ENCODE data around the gene ROR1.

The ROR1 gene

DNA sequence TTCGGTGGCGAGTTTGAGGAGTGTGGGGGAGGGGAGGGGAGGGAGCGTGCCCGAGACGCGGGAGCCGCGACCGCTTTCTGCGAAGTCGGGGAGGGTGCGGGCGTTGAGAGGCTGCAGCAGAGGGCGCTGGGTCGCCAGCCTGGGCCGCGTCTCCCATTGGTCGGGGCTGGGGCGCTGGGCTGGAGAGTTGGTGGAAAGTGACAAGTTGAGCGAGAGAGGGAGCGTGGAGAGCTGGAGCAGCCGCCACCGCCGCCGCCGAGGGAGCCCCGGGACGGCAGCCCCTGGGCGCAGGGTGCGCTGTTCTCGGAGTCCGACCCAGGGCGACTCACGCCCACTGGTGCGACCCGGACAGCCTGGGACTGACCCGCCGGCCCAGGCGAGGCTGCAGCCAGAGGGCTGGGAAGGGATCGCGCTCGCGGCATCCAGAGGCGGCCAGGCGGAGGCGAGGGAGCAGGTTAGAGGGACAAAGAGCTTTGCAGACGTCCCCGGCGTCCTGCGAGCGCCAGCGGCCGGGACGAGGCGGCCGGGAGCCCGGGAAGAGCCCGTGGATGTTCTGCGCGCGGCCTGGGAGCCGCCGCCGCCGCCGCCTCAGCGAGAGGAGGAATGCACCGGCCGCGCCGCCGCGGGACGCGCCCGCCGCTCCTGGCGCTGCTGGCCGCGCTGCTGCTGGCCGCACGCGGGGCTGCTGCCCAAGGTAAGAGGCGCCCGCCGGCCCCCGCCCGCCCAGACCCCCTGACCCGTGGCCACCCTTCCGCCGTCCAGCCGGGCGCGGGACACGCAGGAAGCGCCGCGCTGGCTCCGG lies at the start of gene ROR1:
Gene ROR1, plus strand, starts transcription at position 203 of the 802 bp plus-strand sequence.
- DNase-seq = peak; percentile 37

GRCh38 chr1:63724375-63724899 lies 49.4 kb upstream of the ROR1 start:
- DNase-seq = no peak

DNA sequence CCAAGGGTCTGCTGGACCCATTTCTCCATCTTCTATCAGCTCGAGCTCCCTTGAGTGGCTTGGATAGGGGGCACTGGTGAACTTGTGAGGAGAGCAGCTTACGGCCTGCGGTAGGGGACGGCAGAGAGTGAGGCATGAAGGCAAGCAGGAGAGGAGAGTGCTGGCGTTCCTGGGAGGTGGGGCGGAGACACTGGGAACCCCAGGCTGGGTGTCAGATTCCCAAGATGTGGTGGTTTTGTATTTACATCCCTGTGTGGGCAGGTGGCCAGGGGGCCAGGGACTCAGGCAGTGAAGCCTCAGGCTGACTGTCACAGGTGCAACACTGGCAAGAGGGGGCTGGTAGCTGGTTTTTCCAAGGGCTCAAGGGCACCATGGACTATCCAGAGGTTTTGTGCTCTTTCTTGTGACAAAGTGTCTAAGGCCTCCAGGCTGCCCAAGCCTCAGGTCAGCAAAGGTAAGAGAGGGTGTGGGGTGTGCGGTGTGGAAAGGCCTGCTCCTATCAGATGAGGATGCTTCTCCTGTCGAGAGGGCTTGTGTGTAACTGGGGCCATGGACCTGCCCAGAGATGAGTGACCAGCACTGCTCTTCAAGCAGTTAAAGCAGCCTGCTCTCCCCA lies 45.1 kb upstream of the ROR1 start:
- no peak for DNase-seq

DNA sequence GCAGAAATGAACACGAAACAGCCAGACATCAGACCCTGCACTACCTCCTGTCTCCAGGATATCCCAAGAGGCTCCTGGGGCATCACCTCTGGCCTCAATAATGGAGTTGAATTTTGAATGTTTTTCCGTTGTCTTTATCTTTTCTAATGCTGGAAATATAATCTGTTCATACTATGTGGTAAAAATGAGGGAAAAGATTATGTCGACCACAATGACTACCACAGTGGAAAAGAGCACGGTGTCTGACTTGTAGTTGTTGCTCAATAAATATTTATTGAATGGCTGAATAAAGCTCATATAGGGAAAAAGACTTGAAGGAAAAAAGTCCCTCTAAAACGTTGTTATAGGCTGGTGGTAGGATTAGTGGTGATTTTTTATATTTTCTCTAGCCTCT lies 44.6 kb upstream of the ROR1 start:
- no peak for DNase-seq

DNA sequence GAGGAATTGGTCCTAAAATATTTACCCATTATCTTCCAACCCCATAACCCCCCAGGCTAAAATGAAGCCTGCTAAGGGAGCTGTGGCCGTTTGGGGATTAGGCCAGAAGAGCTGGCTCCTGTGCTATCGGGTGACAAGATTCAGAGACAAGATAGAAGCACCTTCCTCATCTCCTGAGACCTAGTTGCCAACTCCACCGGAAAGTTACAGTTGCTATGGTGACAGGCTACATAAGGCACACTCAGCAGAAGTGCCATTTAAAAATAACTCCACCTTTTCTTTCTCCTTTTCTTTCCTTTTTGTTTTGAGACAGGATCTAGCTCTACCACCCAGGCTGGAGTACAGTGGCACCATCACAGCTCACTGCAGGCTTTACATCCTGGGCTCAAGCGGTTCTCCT lies 43.6 kb upstream of the ROR1 start:
- DNase-seq = no peak

DNA sequence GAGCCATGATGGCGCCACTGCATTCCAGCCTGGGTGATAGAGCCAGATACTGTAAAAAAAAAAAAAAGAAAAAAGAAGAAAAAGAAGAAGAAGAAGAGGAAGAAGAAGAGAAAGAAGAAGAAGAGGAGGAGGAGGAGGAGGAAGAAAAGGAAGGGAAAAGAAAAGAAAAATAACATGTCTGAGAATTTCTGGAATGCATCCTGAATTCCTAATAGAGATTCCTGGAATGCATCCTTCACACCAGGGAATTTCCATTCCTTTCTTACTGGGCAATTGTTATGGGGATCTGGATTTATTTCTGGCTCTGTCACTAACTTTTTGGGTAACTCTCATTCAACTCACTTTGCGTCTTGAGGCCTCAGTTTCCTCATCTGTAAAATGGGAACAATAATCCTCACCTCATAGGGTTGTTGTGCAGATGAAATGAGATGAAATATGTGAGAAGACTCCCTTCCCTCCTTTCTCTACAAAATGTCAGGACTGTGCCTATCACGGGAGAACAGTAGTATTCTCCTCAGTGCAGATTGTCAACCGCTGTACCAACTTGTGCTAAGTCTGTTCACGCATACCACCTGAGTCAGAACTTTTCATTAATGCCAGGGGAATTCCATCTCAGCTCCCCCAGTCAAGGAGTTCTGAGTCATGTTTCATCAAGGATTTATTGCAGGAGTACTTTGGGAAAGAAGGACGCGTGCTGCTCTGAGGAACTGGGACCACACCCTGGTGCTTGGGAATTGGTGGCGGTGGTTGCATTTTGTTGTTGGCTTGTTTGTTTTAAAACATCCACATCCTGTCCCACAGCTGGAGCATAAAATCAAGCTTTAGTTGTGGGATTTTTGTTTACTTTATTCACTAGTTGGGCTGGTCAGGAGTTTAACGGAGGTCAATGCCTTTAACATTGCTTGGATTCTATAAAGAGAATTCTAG lies 42.4 kb upstream of the ROR1 start:
- no peak for DNase-seq

DNA sequence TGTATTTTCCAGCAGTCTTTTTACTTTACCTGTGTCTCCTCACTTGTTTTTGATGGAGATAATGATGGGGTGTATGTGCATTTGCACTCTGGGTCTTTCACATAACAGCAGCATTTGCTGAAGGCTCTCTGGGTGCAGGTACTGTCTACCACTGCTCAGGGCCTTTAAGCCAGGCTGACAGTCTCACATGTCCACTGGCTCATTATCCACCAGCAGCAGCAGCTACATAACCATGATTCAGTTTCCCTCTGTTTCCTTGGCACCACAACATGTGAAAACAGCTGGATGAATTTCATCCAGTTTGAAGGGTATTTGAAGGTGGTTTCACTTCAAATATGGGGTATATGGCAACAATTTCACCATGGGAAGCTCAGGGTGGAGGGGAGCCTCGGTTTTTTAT lies 41.2 kb upstream of the ROR1 start:
- DNase-seq = no peak

DNA sequence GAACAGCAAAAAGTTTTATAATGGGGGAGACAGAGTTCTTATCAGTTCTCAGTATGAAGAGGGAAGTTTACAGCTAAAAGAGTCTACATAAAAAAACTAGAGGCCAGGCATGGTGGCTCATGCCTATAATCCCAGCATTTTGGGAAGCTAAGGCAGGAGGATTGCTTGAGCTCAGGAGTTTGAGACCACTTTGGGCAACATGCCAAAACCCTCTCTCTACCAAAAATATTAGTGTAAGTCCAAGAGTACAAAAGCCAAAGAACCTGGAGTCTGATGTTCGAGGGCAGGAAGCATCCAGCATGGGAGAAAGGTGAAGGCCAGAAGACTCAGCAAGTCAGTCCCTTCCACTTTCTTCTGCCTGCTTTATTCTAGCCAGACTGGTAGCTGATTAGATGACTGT lies 35.0 kb upstream of the ROR1 start:
- no peak for DNase-seq

DNA sequence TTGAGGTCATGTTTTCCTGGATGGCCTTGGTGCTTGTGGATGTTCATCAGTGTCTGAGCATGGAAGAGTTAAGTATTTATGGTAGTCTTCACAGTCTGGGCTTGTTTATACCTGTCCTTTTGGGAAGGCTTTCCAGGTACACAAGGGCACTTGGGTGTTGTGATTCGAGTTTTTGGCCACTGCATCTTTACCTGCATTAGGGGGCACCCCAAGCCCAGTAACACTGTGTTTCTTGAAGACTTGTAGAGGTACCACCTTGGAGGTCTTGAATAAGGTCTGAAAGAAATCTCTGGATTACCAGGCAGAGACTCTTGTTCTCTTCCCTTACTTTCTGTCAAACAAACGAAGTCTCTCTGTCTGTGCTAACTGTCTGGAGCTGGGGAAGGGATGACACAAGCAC lies 34.4 kb upstream of the ROR1 start:
- no peak for DNase-seq

GRCh38 chr1:63740432-63740831 lies 33.4 kb upstream of the ROR1 start:
- no peak for DNase-seq

DNA sequence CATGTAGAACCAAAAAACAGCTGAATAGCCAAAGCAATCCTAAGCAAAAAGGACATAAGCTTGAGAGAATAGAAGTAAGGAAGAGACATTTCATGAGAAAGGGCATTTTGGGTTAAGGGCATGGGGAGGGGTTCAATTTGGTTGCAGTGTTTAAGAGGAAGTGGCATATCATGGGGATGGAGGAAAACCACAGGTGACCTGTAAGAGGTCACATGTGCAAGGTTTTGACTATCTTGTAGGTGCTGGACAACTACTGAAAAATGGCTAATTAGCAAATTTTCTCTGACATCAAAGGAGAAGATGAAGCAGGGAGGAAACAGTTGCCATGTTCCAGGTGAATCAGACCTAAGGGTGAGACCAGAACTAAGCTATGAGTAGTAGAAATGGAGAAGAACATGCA lies 31.3 kb upstream of the ROR1 start:
- no peak for DNase-seq

DNA sequence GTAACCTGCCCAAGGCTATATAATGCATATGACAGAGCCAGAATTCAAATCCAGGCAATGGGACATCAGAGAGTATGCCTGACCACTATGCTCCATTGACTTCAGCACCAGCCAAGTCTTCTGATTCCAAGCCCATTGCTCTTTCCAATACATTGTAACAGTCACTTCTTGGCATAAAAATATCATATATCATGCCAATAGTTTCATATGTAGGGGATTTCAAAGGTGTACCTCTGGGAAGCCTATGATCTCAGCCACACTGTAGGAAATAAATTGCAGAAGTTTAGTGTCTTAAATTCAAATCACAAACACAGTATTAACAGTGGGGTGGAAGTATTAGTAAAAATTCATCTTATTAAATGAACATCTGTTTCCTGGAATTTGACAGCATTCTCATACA lies 30.0 kb upstream of the ROR1 start:
- no peak for DNase-seq

GRCh38 chr1:63746129-63746864 lies 27.5 kb upstream of the ROR1 start:
- DNase-seq = no peak

DNA sequence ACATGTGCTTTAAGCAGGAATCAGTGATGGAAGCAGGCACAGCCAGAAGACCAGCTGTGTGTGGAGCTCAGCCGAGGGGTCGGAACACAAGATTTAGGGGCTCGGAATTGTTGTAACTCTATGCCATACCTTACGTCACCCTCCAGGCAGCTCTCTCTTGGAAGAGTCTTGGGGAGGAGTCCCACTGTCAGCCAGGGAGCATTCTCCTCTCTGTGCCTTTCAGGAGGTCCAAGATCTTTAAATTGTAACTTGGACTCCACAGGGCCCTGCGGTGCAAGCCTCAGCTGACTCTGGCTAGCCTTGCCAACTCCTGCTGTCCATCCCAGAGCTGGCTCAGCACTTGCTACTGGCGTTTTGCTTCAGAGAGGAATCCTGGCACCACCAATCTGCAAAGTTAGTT lies 26.4 kb upstream of the ROR1 start:
- no peak for DNase-seq

GRCh38 chr1:63748046-63748580 lies 25.7 kb upstream of the ROR1 start:
- DNase-seq = no peak

DNA sequence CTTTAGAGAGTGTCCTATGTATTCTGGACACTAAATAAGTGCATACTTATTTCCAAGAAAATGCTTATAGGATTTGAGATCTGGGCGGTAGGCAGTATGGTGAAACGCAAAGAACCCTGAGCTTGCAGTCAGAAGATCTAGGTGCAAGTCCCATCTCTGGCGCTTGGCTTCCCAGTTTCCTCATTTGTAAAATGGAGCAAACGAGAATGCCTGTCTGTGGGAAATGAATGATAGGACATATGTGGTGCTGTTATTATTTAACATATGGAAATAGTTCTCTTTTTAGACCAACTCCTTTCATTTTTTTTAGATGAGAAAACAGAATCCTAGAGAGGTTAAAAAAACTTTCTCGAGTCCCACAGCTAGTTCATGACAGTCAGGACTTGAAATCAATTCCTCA lies 25.2 kb upstream of the ROR1 start:
- DNase-seq = no peak

- no peak for DNase-seq
Observed at GRCh38 chr1:63750721-63751120, 23.1 kb upstream of the ROR1 start.

GRCh38 chr1:63752176-63752575 lies 21.6 kb upstream of the ROR1 start:
- DNase-seq = no peak

- DNase-seq = no peak
Observed at GRCh38 chr1:63753591-63753990, 20.2 kb upstream of the ROR1 start.

DNA sequence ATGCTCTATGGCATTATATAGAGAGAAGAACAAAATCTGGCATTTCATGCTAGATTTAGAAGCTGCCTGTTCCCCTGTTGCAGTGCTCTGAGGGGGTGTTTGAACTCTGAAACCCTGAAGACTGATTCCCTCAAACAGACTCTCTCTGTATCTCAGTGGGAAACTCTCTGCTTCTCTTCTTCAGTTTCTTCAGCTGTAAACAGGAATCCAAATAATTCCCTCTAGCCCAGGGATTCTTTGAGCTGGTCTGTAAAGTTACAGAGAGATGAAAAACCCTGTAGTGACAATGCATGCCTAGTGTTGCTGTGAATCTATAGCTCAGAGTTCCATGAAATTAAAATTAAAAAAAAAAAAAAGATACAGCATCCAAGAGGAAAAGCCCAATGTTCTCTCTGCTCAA lies 17.0 kb upstream of the ROR1 start:
- no peak for DNase-seq

- no peak for DNase-seq
Observed at GRCh38 chr1:63757334-63757733, 16.5 kb upstream of the ROR1 start.

GRCh38 chr1:63758791-63759190 lies 15.0 kb upstream of the ROR1 start:
- no peak for DNase-seq

DNA sequence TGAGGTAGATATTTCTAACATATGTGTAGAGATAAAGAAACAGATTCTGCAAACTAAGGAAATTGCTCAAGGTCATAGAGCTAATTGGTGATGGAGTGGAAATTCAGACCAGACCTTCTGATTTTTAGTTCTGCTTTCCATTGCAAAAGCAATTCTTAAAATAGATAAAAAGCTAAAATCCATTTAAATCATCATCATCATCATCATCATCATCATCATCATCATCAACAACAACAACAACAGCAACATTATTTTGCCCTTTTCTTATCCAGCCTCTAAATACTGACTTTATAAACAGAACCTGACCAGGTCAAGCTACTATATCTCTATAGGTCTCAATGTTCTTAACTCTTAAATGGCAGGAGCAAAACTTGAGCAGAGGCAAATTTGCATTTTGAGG lies 14.0 kb upstream of the ROR1 start:
- no peak for DNase-seq
